ENCODE results near the gene COL28A1.

COL28A1 gene

DNA sequence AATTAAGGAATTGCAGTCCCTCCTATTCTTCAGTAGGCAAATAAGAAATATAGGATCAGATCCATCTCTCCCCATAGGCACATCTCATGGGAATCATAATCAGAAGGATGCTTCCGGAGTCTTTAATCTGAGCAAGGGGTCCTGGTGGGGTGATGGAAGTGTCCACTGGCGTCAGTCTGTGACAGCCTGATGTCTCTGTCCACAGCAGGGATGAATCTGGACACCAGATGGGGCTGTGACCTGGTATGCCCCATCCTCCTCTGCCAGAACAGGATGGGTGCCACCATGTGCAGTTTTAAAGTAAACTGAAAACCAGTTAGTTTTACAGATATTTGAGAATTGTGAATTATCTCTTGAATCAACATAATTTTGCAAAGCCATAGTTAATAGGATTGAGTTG lies 204.7 kb downstream of the COL28A1 start:
- DNase-seq (ENCODE audit: low read depth), result no peak

- DNase-seq (ENCODE audit: low read depth), result no peak
Measured at GRCh38 chr7:7329326-7329725, 206.3 kb downstream of the COL28A1 start.

DNA sequence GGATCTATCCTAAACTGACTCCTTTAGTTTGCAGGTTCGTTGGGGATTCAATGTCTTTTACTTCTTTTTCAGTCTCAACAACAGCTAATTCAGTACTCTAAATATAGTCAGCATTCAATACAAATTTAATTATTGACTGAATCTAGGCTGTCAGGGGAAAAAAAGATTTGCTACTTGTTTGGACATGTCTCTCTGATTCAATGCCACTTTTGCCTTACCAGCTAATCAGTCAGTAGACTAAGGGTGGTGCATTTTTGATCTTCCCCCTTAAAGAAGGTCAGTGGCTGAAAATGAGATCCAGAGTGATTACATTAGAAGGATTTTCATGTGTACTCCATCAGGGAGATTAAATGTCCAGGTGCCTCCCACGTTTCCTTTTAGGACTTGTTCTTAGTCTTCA lies 208.2 kb downstream of the COL28A1 start:
- DNase-seq (ENCODE audit: low read depth), result no peak

GRCh38 chr7:7324698-7325097 lies 211.0 kb downstream of the COL28A1 start:
- no peak for DNase-seq (ENCODE audit: low read depth)

DNA sequence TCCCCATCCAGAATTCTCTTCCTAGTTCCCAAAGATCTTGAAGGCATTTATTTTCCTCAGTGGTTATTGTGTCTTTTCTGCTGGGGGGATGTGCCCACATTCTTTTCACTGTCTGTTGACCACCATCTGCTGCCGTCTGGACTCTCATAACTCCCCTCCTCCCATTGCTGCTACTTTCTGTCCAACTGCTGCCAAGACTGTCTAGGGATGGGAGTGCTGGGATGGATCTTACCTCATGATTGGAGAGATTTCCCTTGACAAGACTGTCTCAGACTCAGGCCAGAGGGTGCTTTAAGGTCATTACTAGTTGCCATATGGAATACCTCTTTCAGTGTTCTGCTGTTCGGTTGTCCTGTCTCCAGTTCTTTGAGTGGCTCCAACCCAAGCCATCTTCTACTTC lies 211.8 kb downstream of the COL28A1 start:
- no peak for DNase-seq (ENCODE audit: low read depth)

GRCh38 chr7:7323352-7323751 lies 212.3 kb downstream of the COL28A1 start:
- DNase-seq (ENCODE audit: low read depth), result no peak

GRCh38 chr7:7321681-7322080 lies 214.0 kb downstream of the COL28A1 start:
- no peak for DNase-seq (ENCODE audit: low read depth)

- no peak for DNase-seq (ENCODE audit: low read depth)
Measured at GRCh38 chr7:7318601-7319000, 217.1 kb downstream of the COL28A1 start.

DNA sequence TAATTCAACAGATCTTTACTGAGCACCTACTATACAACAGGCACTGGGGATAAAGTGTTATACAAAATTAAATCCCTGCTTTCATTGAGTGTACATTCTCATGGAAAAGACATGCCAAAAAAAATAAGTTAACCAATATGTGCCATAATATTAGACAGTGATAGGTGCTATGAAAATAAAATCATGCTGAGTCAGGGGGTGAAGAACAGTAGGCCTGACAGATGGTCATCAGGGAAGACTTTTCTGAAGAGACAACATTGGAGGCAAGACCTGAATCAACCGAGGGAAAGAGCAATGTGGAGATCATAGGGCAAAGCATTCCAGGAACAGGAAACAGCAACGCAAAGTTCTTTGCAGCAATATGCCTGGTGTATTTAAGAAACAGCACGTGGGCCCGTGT lies 217.8 kb downstream of the COL28A1 start:
- no peak for DNase-seq (ENCODE audit: low read depth)

DNA sequence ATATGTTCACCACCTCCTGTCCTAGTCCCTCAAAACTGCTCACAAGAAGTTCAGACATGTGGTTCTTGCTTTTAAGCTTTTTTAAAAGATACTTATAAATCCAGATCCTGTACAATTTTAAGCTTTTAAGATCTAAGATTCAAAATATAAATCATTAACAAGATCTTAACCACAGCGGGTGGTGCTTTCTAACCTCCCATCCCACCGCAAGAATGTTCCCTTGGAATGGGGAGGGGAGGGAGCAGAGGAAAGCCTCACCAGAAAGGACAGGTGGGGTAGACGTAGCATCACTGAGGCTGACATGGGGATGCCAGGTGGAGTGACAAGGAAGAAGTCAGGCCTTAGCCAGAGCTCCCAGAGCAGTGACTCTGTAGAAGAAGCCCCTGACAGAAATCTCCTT lies 219.8 kb downstream of the COL28A1 start:
- no peak for DNase-seq (ENCODE audit: low read depth)

GRCh38 chr7:7312323-7312722 lies 223.3 kb downstream of the COL28A1 start:
- DNase-seq (ENCODE audit: low read depth), result no peak

DNA sequence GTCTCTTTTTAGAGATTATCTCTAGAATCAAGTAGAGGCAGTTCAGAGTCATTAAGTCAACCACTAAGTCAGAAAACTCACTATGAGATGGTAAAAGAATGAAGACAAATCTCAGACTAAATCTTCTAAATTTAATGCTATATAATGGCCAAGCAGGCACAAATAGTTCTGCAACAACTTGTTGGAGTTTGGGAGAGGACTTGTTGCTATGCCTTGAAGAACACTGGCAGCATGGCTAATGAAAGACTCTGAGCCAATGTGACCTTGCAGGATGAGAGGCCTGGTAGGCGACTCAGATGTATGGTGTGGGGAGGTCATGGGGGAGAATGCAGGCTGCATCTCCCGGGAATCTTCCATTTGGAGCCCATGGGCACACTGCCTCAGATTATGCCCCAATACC lies 224.7 kb downstream of the COL28A1 start:
- no peak for DNase-seq (ENCODE audit: low read depth)

DNA sequence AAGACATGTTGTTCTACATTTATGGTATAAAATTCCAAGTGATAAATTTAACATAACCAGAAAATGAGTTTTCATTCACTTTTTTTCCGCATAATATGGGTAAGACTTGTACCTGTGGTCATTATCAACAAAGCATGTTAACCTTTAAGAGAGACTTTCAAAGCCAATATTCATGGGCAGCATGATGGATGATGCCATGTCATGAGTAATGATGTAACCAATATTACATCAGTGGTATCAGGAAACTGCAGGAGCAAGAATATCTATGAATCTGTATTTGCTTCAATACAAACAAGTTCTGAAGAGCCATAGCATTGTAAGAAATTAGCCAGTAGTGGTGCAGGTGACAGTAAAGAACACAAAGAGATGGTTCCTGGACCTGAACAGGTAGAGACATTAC lies 226.5 kb downstream of the COL28A1 start:
- no peak for DNase-seq (ENCODE audit: low read depth)

Measured in GM04503 (cell line).